AG20443 (cell line): Measurements from ENCODE around the gene PTPRG.

Source experiments
- DNase-seq: peaks from one replicate; pipeline ENCODE4 v3.0.0; 2012; ENCODE audit warnings: low spot score, mixed read lengths

Gene PTPRG

DNA sequence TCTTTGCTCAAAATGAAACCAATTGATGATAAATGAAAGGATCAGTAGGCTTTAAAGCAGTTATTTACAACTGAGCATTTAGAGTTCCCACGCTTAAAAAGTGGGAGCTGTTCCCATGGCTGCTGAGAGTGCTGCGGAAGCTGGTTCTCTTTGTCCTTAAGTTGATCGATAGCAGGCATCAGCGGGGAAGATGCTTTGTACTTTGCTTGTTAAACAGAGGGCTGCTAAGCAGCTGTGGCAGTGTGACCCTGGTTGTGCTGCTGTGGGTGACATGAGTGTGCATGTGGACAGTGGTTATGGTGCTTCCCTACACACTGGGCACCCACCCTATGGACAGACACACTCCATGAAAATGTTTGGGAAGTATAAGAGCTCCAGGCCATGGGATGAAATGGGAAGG is 96.3 kb downstream of the PTPRG start:
- DNase-seq: no peak

- DNase-seq: no peak
Measured at GRCh38 chr3:61662861-61663260, 101.5 kb downstream of the PTPRG start.

GRCh38 chr3:61663356-61664104 is 102.2 kb downstream of the PTPRG start:
- no peak for DNase-seq

DNA sequence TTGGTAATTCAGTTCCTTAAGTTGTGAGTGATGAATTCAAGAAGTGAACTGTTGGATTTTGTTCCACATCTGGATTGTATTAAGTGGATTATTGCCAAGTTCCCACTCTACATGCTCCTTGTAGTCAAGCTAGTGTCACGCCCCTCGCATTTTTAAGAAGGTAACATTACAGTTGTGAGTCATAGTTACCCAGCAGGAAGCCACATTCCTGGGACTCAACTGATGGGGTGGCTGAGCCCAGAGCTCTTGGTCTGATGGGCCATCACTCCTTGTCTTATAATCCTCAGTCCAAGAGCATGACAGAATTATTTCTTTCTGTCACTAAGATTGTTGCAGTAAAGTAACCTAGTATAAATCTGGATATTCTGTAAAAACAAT is 102.7 kb downstream of the PTPRG start:
- peak; percentile 89 for DNase-seq

GRCh38 chr3:61665121-61665520 is 103.8 kb downstream of the PTPRG start:
- DNase-seq: no peak

DNA sequence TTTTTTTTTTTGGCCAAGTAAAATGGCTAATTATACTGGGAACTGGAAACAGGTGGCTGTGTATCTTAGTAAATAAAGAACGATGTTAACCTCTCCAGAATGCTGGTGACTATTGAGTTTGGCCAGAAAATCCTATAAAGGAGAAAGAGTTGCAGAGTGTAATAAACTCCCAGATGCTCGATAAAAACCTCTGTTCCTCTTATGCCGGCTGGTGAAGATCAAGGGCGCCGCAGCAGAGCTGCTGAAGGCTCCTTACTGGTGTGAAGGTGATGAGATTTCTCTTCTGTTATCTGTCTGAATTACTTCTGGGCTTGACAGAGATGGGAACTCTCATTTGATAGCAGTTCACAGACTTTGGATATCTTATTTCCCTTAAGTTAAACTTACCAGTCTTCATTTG is 104.6 kb downstream of the PTPRG start:
- no peak for DNase-seq

GRCh38 chr3:61666615-61667330 is 105.4 kb downstream of the PTPRG start:
- DNase-seq: no peak

- no peak for DNase-seq
Measured at GRCh38 chr3:61667383-61667782, 106.0 kb downstream of the PTPRG start.

- DNase-seq: no peak
Measured at GRCh38 chr3:61667814-61668213, 106.4 kb downstream of the PTPRG start.

DNA sequence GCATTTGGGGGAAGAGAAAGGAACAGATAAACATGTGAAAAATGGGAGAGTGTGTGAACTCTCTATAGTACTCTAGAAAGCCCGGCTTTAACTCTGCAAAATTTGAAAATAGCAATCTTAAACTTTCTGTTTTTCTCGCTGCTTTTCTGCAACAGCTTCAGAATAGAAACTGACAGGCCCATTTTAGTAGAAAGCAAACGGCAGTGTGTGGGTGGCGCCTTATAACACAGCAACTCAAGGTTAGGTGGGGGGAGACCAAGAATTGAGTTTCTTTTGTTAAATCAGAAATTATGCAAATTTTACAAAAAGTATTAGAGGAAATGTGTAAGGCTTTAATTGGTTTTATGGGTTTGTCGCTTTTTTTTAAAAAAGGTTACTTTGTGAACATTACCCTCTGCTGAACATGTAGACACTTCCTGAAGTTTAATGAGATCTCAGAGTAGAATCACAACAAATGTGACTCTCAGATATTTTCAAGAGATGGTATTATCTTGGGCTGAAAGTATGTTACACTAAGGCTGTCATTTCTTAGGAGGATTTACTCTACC is 107.0 kb downstream of the PTPRG start:
- no peak for DNase-seq

- DNase-seq: no peak
Measured at GRCh38 chr3:61669203-61669602, 107.8 kb downstream of the PTPRG start.

DNA sequence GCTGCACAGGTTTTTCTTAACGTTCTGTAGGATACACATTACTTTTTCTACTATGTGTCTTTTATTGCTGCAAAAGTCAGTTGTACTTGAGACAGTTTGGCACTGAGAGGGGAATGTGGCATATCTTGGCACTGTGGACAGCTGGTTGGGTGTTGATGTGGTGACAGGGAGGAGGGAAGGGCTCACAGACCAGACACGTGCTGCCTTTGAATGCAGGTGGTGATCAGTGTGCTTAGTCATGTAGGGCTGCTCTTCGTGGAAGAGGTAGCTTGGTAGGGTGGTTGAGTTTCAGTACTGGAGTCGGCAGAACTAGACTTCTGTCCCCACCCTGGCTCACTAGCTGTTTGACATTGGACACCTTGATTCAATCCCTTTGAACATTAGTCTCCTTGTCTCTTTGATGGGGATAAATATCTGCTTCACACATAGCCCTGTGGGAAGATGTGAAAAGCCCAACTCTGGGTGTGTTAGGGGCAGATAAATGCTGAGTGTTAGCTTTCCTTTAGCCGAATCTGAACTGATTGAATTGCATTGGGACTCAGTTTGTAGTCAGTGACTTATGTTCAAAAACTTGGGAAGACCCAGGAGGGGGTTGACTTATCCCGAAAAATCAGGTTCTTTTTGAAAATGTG is 108.4 kb downstream of the PTPRG start:
- no peak for DNase-seq

DNA sequence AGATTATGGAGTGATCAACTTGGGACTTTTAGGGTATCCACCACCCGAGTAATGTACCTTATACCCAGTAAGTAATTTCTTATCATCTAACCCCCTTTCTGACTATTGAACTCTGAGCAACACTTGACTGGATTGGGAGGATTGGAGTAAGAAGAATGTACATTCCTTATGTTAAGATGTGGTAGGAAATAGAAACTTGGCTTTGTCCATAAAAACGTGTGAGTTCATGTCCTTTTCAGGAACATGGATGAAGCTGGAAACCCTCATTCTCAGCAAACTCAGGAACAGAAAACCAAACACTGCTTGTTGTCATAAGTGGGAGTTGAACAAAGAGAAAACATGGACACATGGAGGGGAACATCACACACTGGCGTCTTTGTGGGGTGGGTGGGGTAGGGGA is 112.3 kb downstream of the PTPRG start:
- no peak for DNase-seq

DNA sequence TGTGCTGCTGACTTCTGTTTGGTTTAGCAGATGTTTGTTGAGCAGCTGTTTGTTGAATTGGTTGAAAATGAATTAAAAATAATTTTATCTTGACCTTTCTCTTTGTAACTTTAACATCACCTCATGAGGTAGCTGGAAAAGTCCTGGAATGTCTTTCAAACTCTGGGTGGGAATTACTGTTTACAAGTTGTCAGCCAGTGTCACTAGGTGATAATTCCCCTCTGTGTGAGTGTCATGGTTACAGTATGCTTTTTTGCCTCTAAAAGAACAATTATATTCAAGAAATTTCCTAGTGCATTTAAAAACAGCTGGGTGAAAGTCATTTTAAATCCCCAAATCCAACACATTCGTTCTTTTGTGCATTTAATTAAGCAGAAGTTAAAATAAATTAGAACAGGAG is 113.2 kb downstream of the PTPRG start:
- DNase-seq: no peak

DNA sequence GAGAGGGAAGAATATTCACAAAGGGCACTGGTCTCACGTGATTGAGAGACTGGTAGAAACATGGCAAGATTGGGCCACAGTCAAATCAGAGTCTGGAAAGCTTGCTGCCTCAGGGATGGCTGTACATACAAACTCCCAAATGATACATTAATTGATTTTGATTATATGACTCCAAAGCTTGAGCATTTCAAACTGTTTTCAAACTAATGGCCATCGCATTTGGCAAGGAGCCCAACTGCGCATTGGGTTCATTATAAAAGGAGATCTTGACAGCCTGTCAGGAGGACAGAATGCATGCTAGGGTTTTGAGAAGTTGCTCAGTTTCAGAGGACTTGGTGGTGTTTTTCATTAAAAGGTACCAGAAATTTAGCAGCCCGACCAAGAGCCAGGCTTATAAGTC is 117.7 kb downstream of the PTPRG start:
- DNase-seq: no peak

DNA sequence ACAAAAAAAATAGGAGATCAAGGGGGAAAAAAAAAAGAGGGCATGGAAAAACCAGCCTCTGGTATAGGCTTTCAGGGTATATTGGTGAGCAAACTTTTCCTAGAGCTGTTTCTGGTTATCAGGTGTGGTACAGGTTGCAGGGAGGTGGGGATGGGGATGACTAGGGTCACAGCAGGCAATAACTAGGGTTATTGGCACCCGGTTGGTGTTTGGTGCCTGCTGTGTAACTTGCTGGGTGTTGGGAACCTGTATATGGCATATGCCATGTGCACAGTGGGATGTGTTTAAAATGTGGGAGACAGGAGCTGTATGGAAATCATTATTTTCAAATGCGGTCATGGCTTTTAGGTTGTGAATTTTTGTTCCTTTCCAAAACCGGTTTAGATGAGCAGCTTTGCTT is 119.2 kb downstream of the PTPRG start:
- no peak for DNase-seq

GRCh38 chr3:61681636-61682035 is 120.3 kb downstream of the PTPRG start:
- no peak for DNase-seq

DNA sequence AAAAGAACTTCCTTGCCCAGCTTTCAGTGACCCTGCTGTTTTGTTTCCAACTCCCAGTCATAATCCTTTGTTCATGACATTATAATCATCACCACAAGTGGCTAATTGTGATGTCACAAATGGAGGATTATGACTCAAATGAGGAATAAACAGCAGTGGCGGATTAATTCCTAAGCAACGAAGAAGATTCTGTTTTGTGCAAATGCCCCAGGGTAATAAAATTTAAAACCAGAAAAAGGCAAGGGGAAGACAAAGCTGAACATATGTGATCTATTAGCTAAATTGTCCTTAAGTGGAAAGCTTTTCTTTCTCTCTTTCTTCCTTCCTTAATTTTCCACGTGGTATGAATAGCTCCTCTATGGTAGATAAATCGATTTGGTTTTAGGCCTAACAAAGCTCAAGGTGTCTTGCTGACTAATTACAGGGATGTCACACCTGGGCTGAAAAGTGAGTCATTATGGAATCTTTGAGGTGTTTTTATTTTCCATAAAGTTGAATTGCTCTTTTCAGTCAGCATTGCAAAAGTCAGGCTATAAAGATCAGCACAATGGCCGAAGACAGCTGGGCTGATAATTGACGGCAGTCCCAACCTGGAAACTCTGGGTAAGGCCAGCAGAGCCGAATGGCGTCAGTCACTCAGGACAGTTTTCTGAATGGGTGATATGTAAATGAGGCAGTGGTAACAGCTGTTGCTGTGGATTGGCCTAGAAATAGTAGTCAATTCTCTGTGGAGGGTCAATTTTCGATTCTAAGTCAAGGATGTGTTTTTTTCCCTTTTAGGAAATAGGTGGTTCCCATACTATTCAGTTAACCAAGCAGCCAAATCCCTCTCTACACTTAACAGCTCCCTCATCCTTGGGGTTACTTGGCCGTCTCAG is 121.5 kb downstream of the PTPRG start:
- DNase-seq: peak; percentile 40

DNA sequence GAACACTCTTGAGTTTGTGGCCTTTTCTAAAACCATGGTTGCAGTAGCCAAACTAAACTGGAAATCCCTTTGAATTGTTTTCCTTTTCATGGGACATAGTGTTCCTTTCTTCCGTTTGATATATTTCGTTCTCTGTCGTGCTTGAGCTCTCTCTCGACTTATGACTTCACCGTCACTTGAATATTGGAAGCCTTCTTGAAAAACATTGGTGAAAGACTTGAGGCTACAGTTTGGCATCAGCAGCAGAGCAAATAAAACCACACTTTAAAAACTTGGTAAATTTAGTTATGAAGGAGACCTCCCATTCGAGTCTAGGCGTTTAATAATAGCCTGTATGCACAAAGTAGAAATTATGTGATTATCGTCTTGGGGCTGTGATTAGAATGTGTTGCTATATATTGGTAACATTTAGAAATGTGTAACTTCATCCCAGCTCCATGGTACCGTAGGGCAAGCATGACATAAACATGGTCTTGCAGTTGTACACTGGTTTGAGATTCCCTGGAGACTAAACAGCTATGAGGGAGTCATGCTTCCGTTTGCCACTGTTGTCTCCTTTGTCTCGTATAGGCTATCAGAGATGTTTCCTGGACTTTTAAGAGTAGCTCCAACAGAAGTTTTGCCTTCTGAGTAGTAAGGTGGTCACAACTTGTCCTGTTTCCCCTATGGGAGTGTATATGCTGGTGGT is 122.3 kb downstream of the PTPRG start:
- no peak for DNase-seq

GRCh38 chr3:61684386-61684785 is 123.0 kb downstream of the PTPRG start:
- no peak for DNase-seq

GRCh38 chr3:61685755-61686154 is 124.4 kb downstream of the PTPRG start:
- DNase-seq: no peak
